ENCODE measurements around the gene INO80D.

GRCh38 chr2:206080927-206081326, 5.0 kb downstream of the INO80D start:
- no peak for TF ChIP-seq POLR2A (IDR thresholded peaks at IDR 0.05)
- TF ChIP-seq CTCF (IDR thresholded peaks at IDR 0.05), result no peak
- no peak for TF ChIP-seq POLR2AphosphoS5 (IDR thresholded peaks at IDR 0.05)

Data from breast epithelium (tissue), 3 donors.